Inflammatory macrophage treated with lipopolysaccharide for 1 hour (primary cell): ENCODE measurements around the gene RMND5B.
"Not testable (repeated sequence)": the region's sequence is repeated elsewhere in the genome, so short reads cannot be mapped to it uniquely, and the experiment has no call there.

Source experiments
- DNase-seq, 2 donors: peaks; one replicate each; pipeline ENCODE4 v3.0.0-alpha.2; 2020 to 2022

RMND5B gene

DNA sequence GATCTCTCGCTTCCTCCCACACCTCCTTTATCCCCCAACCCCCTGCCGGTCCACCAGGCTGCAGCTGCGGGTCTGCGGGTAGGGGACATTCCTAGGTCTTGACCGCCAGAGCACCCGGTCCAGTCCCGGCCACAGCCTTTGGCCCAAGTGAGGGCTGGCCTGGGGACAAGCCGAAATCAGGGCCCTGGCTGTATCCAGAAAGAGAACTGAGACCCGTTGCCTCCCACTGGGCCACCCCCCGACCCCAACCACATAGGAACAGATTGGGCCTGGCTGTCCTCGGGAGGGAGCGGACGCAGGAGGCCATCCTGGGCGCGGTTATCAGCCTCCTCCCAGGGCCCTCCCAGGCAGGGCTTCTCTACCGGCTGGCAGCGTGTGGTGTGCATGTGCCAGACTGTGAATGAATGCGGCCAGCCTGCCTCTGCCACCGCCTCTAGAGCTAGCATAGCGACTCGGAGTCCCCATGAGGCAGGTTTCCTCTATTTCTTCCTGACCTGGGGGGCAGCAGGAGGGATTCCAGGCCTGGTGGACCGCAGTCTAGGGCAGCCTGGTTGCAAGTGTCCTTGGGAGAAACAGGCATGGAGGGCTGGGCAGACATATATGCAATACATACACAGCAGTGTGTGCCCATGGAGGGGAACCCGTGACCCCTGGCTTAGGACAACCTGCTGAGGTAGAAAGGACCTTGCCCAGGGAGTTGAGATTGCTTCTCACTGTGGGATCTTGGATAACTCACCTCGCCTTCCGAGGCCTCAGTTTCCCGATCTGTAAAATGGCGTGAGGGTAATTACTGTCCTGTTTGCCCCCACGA lies 16.3 kb upstream of the RMND5B start:
- DNase-seq = no peak

DNA sequence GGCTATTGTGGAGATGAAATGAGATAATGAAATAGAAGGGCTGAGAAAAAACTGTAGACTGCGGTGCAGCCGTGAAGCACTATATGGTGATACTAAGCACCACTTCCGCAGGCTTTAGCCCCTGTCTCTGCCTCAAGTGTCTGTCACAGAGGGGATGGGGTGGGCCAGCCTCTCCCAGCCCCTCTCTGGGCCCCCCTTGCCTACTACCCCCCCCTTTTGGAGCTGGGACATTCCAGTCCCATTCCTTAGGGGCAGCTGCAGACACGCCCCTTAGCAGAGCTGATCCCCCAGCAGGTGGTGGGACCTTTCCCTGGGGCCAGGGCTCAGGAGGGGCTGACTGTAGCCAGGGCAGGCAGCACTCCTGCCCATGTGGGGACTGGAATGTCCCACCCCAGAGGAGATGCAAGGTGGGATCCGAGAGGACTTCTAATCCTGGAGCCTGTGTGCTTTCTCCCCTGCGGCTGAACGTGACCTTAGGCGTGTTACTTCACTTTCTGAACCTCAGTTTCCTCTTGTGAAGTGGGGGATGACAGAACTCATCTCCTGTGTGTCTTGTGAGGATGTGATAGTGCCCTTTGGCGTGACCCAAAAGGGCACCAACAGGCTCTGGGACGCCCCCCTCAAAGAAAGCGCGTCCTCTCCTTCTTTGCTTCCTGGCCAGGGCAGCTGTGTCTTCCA lies 15.5 kb upstream of the RMND5B start:
- DNase-seq = no peak

DNA sequence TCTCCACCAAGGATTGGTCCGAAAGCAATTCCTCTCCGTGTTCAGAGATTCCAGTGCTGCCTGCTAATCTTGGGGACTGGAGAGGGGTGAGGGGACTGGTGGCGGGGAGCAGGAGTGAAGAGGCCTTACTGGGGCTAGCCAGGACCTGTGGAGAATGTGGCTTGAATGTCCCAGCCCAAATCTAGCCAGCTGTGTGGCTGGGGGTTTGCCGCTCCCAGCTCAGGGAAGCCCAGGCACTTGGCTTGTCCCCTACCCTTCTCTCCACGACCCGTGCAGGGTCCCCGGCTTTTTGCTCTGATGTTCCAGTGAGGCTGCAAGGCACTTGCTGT lies 15.0 kb upstream of the RMND5B start:
- DNase-seq = no peak

DNA sequence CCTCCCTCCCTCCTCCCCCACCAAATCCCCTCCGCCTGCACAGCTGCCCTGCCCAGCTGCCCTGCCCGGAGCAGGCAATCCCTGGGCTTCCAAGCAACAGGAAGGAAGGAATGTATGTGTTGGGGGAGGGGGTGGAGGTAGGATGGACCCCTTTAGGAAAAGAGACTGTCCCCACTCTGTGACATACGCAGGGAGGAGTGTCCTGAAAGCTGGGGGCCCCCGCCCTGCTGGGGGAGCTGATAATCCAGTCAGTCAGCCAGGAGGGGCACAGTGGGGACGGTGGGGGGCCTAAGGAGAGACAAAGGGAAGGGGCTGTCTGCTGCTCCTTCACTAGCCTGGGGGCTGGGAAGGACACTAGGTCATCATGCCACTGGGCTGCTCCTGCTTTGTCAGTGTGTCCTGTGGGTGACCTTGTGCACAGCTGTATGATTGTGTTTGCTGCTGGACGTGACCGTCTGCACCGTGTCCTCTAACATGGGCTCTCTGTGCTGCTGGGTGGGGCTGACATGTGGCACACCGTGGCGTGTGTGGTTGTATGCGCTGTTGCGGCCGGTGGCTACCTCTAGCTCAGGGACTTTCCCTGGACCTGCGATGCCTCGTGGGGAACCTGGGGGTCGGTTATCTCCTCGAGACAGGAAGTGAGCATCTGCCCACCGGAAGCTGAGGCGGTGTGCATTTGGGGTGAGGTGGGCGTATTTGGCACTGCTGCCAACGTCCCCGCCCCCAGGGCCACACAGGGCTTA lies 14.5 kb upstream of the RMND5B start:
- no peak for DNase-seq

DNA sequence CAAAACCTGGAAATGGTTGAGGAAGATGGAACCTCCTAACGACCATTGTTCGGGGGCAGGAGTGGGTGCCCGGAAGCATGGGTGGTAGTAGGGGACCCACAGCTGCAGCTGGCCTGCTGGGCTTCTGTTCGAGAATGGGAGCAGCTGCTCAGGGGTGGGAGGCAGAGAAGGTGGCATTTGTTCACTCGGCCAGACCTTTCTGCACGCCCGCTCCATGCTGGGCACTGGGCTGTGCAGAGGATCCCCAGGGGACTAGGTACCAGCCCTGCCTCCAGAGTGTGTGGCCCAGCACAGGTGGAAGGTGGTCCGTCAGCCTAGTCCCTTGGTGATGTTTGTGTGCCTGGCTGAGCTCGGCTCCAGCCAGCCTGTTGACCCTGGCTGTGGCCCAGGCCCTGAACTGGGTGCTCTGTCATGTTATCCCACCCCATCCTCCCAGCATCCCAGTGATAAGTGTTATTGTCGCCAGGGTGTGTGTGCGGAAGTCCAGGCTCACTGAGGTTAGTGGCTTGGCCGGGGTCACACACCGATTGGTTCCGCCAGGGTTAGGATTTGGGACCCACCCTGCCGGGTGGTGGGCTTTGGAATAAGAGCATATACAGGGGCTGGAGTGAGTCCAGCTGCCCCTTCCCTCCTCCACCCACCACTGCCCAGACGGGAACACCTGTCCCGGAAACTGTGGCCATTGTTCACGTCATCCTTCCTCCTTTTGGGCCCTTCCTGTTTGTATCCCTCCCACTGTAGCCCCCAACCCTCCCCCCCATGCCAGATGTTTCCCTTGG lies 12.7 kb upstream of the RMND5B start:
- DNase-seq = no peak

DNA sequence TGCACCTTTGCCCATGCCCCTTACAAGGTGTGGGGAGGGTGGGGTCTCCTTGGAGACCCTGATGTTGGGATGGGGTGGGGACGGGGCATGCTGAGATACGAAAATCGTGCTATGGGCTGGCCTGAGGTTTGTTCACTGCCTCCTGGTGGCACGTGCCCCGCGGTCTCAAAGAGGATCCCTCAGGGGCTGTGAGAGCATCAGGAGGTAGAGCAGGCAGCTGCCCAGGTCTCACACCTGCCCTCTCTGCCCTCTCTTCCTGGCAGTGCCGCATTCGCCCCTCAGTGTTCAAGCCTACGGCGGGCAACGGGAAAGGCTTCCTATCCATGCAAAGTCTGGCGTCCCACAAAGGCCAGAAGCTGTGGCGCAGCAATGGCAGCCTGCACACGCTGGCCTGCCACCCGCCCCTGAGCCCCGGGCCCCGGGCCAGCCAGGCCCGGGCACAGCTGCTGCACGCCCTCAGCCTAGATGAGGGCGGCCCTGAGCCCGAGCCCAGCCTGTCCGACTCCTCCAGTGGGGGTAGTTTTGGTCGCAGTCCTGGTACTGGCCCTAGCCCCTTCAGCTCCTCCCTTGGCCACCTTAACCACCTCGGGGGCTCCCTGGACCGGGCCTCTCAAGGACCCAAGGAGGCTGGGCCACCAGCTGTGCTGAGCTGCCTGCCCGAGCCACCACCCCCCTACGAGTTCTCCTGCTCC lies 10.8 kb upstream of the RMND5B start:
- no peak for DNase-seq

DNA sequence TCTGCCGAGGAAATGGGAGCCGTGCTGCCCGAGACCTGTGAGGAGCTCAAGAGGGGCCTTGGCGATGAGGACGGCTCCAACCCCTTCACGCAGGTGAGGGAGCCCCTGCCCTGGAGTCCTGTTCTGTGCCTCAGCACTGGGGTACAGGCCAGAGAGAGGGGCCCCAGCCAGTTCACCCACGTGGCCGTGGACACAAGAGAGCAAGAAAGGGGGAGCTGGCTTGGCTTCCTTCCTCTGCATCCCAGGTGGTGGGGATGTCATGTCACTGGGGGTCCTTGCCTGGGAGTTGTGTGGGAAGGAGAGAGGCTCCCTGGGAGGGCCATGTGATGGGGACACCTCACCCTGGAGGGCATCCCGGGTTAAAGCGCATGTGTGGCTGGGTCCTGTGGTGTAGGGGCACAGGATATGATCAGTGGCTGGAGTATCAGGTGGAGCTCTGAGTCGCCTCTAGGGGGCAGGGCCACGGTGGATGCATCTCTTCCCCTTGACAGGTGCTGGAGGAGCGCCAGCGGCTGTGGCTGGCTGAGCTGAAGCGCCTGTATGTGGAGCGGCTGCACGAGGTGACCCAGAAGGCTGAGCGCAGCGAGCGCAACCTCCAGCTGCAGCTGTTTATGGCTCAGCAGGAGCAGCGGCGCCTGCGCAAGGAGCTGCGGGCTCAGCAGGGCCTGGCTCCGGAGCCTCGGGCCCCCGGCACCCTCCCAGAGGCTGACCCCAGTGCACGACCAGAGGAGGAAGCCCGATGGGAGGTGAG lies 10.0 kb upstream of the RMND5B start:
- no peak for DNase-seq

DNA sequence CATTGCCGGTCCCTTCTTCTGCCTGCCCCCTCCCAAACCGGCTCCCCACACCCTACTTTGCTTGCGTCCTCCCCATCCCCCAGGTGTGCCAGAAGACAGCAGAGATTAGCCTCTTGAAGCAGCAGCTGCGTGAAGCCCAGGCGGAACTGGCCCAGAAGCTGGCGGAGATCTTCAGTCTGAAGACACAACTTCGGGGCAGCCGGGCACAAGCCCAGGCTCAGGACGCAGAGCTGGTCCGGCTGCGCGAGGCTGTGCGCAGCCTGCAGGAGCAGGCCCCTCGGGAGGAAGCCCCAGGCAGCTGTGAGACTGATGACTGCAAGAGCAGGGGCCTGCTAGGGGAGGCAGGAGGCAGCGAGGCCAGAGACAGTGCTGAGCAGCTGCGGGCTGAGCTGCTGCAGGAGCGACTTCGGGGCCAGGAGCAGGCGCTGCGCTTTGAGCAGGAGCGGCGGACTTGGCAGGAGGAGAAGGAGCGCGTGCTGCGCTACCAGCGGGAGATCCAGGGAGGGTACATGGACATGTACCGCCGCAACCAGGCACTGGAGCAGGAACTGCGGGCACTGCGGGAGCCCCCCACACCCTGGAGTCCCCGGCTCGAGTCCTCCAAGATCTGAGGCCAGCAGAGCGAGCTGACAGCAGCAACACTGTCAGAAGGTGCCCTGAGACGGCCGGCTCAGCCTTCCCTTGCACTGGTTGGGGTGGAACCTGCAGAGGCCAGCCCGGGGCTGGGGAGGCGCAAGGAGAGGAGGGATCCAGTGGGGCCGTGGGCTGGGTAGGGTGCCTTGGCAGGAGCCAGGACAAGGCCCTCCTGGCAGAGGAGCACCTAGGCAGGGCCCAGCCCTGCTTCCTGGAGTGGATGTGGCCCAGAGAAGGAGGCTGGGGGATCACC lies 9.2 kb upstream of the RMND5B start:
- DNase-seq = no peak

DNA sequence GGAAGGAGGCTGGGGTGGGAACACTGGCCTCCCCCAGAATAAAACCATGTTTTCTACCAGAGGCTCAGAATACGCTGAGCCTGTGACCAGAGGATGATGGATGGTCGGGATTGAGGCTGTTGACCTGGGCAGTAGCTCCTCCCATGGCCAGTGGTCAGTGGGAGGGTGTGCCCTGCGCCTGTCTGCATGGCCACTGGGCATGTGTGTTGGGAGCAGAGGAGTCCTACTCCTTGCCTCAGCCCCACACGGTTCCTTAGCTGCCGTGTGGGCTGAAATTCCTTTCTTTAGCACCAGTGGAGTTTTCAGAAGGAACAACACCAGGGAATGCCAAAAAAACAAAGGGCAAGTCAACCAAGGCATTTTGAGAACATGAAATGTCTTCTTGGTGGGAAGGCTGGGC lies 8.5 kb upstream of the RMND5B start:
- no peak for DNase-seq

DNA sequence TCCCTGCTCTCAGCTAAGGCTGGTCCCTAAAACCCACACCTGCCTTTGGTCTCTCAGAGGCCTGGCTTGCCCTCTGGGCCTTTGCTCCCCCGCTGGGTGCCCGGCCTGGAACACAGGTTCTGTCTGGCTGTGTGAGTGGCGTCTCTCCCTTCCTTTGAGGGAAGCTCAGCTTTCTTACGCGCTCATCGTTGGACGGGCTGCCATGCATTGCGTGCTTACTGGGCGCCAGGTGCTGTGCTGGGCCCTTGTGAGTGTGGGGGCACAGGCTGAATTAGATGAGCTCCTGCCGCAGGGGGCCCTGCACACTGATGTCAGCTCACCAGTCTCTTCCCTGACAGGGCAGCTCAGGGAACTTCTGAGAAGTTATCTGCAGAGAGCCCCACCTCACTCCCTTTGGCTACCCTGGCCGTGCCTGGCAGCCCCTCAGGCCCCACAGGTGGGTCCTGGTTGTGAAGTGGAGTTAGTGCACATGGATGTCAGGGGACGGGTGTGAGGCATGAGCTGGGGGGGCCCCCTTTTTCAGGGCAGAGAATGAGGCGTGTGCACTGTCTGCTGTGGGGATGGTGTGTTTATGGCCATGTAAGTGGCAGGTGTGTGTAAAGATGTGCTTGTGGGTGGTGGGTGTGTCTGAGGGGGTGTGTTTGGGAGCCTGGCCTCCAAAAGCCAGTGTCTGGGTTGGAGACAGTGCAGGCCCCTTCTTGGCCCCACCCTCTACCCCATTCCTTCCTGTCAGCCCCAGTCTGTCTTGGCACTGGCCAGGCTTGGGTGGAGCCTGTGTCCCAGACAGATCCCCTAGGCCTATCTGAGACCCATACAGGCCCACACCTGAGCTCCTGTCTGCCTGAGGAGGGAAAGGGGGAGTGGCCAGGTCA lies 7.5 kb upstream of the RMND5B start:
- DNase-seq = no peak

DNA sequence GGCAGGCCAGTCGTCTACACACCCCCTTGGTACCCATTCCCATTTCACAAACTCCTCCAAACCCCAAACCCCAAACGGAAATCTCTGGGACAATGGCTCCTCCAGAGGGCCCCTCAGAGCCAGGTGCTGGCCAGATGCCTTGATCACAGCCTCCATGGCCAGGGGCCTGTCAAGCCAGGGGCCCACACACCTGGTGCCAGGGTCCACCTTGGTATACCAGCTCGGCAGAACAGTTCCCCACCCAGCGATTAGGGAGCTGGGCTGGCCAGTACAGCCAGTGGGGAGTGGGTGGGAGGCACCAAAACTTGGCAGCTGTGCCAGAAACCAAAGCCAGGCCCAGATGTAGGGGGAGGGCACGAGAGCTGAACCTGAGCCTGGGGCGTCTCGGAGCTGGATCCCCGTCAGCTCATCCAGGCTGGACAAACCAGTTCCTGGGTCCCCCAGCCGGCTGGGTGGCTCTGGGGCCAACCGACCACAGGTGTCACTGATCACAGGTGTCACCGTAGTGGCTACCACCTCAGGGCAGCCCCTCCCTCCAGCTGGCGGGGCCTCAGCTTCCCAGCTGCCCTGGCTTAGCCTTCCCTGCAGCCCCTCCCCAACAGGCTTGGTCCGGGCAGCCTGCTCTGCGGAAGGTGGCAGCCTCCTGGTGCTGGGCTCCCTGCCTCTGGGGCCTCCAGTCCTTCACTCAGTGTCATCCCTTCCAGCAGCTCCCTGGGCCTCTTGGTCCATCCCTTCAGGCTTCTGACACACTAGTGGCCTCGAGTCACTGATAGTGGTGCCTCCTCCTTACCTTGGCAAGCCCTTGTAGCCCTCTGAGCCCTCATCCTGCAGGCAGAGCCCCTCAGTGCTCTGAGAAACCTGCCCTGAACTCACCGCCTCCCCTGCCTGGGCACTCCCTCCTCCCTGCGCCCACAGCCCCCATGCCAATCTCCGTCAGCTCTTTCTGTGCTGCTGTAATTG lies 6.6 kb upstream of the RMND5B start:
- DNase-seq = no peak

DNA sequence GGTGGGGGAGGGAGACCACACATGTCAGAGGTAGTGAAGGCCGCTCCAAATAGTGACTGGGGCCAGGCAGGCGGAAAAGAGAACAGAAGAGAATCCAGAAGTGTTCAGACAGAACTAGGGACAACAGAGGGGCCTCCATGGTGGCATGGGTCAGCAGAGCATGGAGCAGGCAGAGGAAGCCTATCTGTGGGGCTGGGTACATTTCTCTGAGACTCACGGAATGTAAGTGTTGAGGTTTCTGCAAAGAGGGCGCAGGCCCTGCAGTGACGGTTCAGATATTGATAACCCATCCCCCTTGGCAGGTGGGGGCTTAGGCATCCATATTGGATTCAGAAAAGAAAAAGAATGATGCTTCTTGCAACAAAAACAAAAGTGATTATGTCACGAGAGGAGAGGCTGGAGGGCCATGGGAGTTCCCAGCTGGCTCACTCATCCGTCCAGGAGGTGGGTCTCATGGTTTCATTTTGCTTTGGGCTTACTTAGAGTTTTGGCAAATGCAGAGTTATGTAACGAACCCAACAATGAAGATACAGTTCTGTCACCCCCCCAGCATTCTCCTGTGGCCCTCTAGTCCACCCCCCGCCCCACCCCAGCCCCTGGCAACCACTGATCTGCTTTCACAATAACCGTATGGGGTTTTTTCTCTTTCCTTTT lies 5.4 kb upstream of the RMND5B start:
- no peak for DNase-seq

DNA sequence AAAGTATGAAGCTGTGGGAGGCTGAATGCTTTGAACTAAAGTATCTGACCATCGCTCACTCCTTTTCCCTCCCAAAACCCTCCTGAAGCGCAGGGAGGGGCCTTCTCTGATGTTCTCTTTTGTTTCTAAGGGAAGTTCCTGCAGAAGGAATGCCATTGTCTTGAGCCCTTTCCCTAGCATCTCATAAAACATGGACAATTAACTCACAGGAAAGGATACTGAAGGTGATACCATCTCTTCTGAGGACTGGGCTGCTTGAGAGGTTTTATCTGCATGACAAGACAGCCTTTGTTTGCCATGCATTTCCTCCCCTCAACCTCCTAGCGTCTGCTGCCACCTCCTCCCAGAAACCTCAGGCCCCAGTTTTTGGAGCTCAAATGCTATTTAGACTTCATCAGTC lies 4.3 kb upstream of the RMND5B start:
- DNase-seq = no peak

DNA sequence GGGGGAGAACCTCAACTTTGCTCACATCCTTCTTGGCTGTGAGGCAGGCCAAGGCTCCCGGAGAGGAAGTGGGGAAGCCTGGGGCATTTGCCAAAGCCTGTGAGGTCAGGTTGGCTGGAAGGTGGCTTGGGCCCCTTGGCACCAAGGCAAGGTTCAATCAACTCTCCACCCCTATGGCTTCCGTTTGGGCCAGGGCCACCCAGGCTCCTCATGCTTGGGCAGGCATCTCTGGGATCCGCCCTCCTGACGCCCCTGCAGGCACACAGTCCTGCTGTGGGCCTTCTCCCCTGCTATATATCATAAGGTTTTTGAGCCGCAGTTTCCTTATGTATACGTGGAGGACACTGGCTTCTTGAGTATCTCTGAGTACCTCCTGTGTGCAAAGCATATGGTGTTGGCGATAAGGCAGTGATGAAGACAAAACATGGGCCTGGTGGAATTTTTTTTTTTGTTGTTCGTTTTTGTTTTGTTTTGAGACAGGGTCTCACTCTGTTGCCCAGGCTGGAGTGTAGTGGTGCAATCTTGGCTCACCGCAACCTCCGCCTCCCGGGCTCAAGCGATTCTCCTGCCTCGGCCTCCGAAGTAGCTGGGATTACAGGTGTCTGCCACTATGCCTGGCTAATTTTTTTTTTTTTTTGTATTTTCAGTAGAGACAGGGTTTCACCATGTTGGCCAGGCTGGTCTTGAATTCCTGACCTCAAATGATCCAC lies 3.4 kb upstream of the RMND5B start:
- not testable (repeated sequence) for DNase-seq

DNA sequence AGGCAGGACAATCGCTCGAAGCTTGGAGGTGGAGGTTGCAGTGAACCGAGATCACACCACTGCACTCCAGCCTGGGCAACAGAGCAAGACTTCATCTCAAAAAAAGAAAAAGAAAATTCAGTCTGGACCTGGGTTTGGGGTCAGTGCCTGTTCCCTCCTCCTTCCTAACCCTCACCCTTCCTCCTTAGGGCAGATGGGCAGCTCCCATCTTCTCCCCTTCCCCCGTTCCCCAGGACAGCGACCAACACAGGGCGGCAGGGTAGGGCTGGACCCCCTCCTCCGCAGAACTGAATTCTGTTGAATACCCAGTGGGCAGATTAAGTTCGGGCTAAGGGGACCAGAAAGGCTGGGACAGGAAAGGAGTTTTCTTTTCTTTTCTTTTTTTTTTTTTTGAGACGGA lies 1.5 kb upstream of the RMND5B start:
- no peak for DNase-seq

DNA sequence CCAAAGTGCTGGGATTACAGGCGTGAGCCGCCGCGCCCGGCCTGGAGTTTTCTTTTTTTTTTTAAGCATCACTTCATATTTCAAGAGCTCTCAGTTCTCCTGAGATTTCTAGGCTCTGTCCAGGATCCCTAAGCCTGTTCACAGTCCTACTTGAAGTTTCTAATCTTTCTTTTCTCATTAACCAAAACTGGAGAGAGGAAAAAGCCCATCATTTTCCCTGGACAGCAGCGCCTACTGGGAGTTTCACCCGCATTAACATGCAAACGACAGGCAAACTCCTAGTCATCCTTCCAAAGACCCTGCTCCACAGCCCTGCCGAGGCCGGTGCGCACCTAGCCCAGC lies 609 bp upstream of the RMND5B start:
- not testable (repeated sequence) for DNase-seq

DNA sequence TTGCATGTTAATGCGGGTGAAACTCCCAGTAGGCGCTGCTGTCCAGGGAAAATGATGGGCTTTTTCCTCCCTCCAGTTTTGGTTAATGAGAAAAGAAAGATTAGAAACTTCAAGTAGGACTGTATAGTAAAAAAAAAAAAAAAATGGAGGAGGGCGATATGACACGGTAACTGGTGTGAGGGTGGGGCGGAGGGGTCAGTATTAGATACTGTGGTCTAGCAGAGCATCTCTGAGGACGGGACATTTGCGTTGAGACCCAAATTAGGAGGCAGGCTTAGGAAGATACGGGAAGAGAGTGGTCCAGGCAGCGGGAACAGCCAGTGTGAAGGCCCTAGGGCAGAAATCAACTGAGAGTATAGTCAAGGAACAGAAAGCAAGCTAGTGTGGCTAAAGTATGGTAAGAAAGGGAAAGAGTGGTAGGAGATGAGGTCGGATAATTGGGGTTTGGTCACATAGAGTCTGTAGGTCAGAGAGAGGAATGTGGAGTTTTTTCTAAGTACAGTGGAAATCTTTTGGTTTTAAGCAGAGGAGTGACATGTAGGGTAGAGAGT lies 707 bp downstream of the RMND5B start:
- no peak for DNase-seq
